Loucy (cell line): Measurements from ENCODE around the gene GATD1.
A peak's percentile ranks its signal among the peaks of the same experiment; 100 is the strongest.

Source experiments
- H2AFZ ChIP-seq: fragments of 200-600 bp; sonication (generic); 2 replicates; pipeline ENCODE4 v1.6.0; 2016; ENCODE audit warnings: antibody characterized with exemption, mild to moderate bottlenecking, low read length, moderate library complexity
- H3F3A ChIP-seq: fragments of 200-600 bp; 2 replicates; pipeline ENCODE4 v1.6.0; 2016; ENCODE audit warnings: antibody characterized with exemption, low read depth, mild to moderate bottlenecking
- H3K27me3 ChIP-seq: fragments of 200-600 bp; sonication (generic); 2 replicates; pipeline ENCODE4 v1.6.1; 2014; ENCODE audit warnings: low read length, mild to moderate bottlenecking; ENCODE audit not compliant: insufficient read depth, poor library complexity, severe bottlenecking
- H3K36me3 ChIP-seq: fragments of 200-600 bp; sonication (generic); 2 replicates; pipeline ENCODE4 v1.6.1; 2016; ENCODE audit warnings: low read length; ENCODE audit not compliant: insufficient read depth
- H3K4me1 ChIP-seq: fragments of 200-600 bp; sonication (generic); 2 replicates; pipeline ENCODE4 v1.5.1; 2014; ENCODE audit warnings: low read length, mild to moderate bottlenecking; ENCODE audit not compliant: insufficient read depth, poor library complexity, severe bottlenecking
- H3K4me2 ChIP-seq: fragments of 200-600 bp; sonication (generic); 2 replicates; pipeline ENCODE4 v1.6.0; 2014; ENCODE audit warnings: antibody characterized with exemption, low read length, low read depth, mild to moderate bottlenecking; ENCODE audit not compliant: poor library complexity, severe bottlenecking
- H3K4me3 ChIP-seq: fragments of 200-600 bp; sonication (generic); 2 replicates; pipeline ENCODE4 v1.5.1; 2014; ENCODE audit warnings: low read length, mild to moderate bottlenecking, mixed read lengths; ENCODE audit not compliant: poor library complexity, severe bottlenecking
- H3K79me2 ChIP-seq: fragments of 200-600 bp; sonication (generic); 2 replicates; pipeline ENCODE4 v1.6.1; 2014; ENCODE audit warnings: low read length; ENCODE audit not compliant: insufficient read depth
- H3K9ac ChIP-seq: fragments of 200-600 bp; sonication (generic); 2 replicates; pipeline ENCODE4 v1.6.0; 2014; ENCODE audit warnings: mild to moderate bottlenecking, low read depth, low read length, moderate library complexity; ENCODE audit not compliant: poor library complexity, severe bottlenecking
- H3K9me2 ChIP-seq: fragments of 200-600 bp; sonication (generic); replicated peaks from 2 replicates; pipeline ENCODE4 v1.6.1; 2016; ENCODE audit warnings: low read depth, low read length, mixed read lengths
- H3K9me3 ChIP-seq: fragments of 200-600 bp; sonication (generic); 2 replicates; pipeline ENCODE4 v1.6.1; 2014; ENCODE audit warnings: mild to moderate bottlenecking, antibody characterized with exemption, low read length, low read depth; ENCODE audit not compliant: insufficient read depth
- H4K20me1 ChIP-seq: fragments of 200-600 bp; sonication (generic); 2 replicates; pipeline ENCODE4 v1.6.0; 2014; ENCODE audit warnings: antibody characterized with exemption, low read length, mild to moderate bottlenecking; ENCODE audit not compliant: insufficient read depth, poor library complexity, severe bottlenecking
- EZH2phosphoT487 ChIP-seq: fragments of 200-600 bp; IDR thresholded peaks from 2 replicates; pipeline ENCODE4 v1.6.1; 2018; ENCODE audit warnings: antibody characterized with exemption, mild to moderate bottlenecking, moderate library complexity, borderline replicate concordance
- TF ChIP-seq, protein P1 (sequence below): fragments of 200-600 bp; sonication (generic); conservative IDR thresholded peaks from 2 replicates; pipeline ENCODE4 v1.5.1; 2014; ENCODE audit warnings: mild to moderate bottlenecking, antibody characterized with exemption, low read length

The GATD1 gene

DNA sequence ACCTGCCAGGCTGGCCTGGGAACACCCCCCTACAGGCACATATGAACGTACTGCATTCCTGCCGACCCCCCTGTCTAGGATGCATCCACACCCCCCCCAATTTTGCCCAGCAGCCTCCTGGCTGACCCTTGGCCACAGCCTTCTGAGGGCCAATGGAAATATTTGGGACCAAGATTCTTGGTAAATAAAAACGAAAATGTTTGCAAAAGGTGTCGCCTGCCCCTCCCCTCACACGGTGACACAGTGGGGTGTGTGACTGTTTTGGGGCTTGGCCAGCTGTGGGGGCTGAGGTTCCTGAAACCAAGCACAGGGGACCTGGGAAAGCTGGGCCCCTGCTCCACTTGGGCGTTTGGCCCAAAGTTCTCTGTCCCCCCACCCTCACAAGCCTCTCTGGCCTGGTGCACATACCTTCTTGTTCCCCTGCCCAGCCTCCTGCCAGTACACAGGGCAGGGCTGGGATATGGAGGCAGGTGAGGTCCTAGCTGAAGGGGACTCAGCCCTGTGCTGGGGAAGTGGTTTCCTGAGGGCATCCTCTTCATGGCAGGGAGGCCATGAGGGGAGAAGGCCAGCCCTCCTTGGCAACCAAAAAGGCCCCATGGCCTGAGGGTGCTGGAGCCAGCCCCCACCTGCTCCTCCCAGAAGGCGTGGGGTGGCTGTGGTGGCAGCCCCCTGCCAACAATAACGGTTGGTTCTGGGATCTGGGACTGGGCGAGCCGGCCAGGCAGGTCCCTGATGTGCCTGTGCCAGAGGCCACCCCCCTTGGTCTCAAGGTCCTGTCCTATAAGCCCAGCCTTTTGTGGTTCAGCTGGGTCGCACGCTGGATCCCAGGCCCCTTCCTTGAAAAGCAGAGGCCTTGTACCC, 48.3 kb upstream of the GATD1 start:
- peaks cover 24% of the 10 kb centered on the region for H3K79me2 ChIP-seq
- peaks cover 30% of the 10 kb centered on the region for H3K4me1 ChIP-seq
- no peaks in the 10 kb centered on the region for H3F3A ChIP-seq
- H3K27me3 ChIP-seq: no peaks in the 10 kb centered on the region
- H3K4me3 ChIP-seq: no peak overlapping the region
- peak overlapping the region; percentile 88 for H3K9ac ChIP-seq
- H3K36me3 ChIP-seq: no peaks in the 10 kb centered on the region
- H3K9me3 ChIP-seq: no peaks in the 10 kb centered on the region
- no peak overlapping the region for H2AFZ ChIP-seq
- no peaks in the 10 kb centered on the region for H3K9me2 ChIP-seq
- H4K20me1 ChIP-seq: peaks cover 16% of the 10 kb centered on the region
- H3K4me2 ChIP-seq: peak overlapping the region; percentile 92
- TF ChIP-seq, protein P1, sequence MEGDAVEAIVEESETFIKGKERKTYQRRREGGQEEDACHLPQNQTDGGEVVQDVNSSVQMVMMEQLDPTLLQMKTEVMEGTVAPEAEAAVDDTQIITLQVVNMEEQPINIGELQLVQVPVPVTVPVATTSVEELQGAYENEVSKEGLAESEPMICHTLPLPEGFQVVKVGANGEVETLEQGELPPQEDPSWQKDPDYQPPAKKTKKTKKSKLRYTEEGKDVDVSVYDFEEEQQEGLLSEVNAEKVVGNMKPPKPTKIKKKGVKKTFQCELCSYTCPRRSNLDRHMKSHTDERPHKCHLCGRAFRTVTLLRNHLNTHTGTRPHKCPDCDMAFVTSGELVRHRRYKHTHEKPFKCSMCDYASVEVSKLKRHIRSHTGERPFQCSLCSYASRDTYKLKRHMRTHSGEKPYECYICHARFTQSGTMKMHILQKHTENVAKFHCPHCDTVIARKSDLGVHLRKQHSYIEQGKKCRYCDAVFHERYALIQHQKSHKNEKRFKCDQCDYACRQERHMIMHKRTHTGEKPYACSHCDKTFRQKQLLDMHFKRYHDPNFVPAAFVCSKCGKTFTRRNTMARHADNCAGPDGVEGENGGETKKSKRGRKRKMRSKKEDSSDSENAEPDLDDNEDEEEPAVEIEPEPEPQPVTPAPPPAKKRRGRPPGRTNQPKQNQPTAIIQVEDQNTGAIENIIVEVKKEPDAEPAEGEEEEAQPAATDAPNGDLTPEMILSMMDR: no peak
- no peak for TF ChIP-seq EZH2phosphoT487

DNA sequence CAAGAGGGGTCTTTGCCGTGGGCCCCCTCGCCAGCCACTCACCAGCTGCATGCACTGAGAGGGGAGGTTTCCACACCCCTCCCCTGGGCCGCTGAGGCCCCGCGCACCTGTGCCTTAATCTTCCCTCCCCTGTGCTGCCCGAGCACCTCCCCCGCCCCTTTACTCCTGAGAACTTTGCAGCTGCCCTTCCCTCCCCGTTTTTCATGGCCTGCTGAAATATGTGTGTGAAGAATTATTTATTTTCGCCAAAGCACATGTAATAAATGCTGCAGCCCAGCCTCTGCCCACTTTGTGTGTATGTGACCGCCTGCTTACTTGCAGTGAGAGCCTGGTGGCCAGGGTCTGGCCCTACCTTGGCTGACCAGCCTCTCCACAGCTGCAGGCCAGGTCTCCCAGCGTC, 47.7 kb upstream of the GATD1 start:
- no peak overlapping the region for H3K4me2 ChIP-seq
- no peak for TF ChIP-seq EZH2phosphoT487
- TF ChIP-seq, protein P1: no peak
- H3K36me3 ChIP-seq: no peaks in the 10 kb centered on the region
- H4K20me1 ChIP-seq: peaks cover 23% of the 10 kb centered on the region
- H3K4me1 ChIP-seq: peaks cover 36% of the 10 kb centered on the region
- H3K9ac ChIP-seq: no peak overlapping the region
- no peaks in the 10 kb centered on the region for H3F3A ChIP-seq
- no peaks in the 10 kb centered on the region for H3K9me2 ChIP-seq
- H3K27me3 ChIP-seq: no peaks in the 10 kb centered on the region
- no peak overlapping the region for H3K4me3 ChIP-seq
- H3K79me2 ChIP-seq: peaks cover 30% of the 10 kb centered on the region
- no peaks in the 10 kb centered on the region for H3K9me3 ChIP-seq
- H2AFZ ChIP-seq: no peak overlapping the region

DNA sequence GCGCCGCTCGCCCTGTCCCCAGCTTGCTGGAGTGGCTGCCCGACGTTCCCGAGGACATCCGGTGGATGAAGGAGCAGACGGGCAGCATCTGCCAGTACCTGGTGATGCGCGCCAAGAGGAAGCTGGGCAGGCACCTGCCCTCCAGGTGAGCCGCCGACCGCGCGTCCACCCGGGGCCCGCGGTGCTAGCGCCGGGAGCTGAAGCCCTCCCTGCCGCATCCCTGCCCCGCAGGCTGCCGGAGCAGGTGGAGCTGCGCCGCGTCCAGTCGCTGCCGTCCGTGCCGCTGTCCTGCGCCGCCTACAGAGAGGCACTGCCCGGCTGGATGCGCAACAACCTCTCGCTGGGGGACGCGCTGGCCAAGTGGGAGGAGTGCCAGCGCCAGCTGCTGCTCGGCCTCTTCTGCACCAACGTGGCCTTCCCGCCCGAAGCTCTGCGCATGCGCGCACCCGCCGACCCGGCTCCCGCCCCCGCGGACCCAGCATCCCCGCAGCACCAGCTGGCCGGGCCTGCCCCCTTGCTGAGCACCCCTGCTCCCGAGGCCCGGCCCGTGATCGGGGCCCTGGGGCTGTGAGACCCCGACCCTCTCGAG, 47.1 kb upstream of the GATD1 start:
- Histone ChIP-seq H3K27me3 (no peaks in the 10 kb centered on the region), H3K9me2 (no peaks in the 10 kb centered on the region), H3K9ac (no peak overlapping the region), H3K4me1 (peaks cover 36% of the 10 kb centered on the region), H3F3A (no peaks in the 10 kb centered on the region), H3K4me3 (no peak overlapping the region), H3K9me3 (no peaks in the 10 kb centered on the region), H2AFZ (no peak overlapping the region), H3K4me2 (no peak overlapping the region), H3K36me3 (no peaks in the 10 kb centered on the region), H4K20me1 (peaks cover 27% of the 10 kb centered on the region), H3K79me2 (peaks cover 30% of the 10 kb centered on the region)
- TF ChIP-seq EZH2phosphoT487: no peak
- TF ChIP-seq, protein P1: no peak
